Effector memory CD8-positive, alpha-beta T cell (primary cell): ENCODE measurements around the gene OR4D2.
A peak's percentile ranks its signal among the peaks of the same experiment; 100 is the strongest.

ENCODE experiments used
- ATAC-seq: fragments of 150-1000 bp; cut with Tn5 transposase; replicated peaks from 2 replicates; pipeline ENCODE4 v1.10.0; 2021; ENCODE audit warnings: mild to moderate bottlenecking, moderate library complexity
- DNase-seq, 3 experiments: peaks; one replicate each; pipeline ENCODE4 v3.0.0; 2021
- H3K27ac Mint-ChIP-seq, 2 donors: one replicate each; pipeline ENCODE4 v1.8.0; 2022; ENCODE audit warnings: mild to moderate bottlenecking in 2 of 2, mixed read lengths in 2 of 2, moderate library complexity in 2 of 2
- H3K27me3 Mint-ChIP-seq, 2 donors: one replicate each; pipeline ENCODE4 v1.8.0; 2022; ENCODE audit warnings: mixed read lengths in 2 of 2
- H3K36me3 Mint-ChIP-seq: one replicate; pipeline ENCODE4 v1.8.0; 2022; ENCODE audit warnings: mild to moderate bottlenecking, moderate library complexity, mixed read lengths; ENCODE audit not compliant: insufficient read depth
- H3K4me1 Mint-ChIP-seq, 2 donors: one replicate each; pipeline ENCODE4 v1.8.0; 2022; ENCODE audit warnings: low read depth in 2 of 2, mixed read lengths in 2 of 2
- H3K4me3 Mint-ChIP-seq, 2 donors: one replicate each; pipeline ENCODE4 v1.8.0; 2022; ENCODE audit warnings: mild to moderate bottlenecking in 2 of 2, mixed read lengths in 2 of 2, moderate library complexity in 2 of 2
- H3K9me3 Mint-ChIP-seq, 2 donors: one replicate each; pipeline ENCODE4 v1.8.0; 2022; ENCODE audit warnings: mixed read lengths in 2 of 2

The OR4D2 gene

GRCh38 chr17:58202859-58203258, 36.1 kb downstream of the OR4D2 start:
- Mint-ChIP-seq H3K4me3 (no peak overlapping the region), H3K36me3 (no peaks in the 10 kb centered on the region), H3K9me3 (no peaks in the 10 kb centered on the region), H3K27ac (peak overlapping the region in 1 of 2 donors; percentile 55), H3K4me1 (peaks cover 2 to 4% of the 10 kb centered on the region in 2 donors), H3K27me3 (peaks cover 14 to 27% of the 10 kb centered on the region in 2 donors)
- DNase-seq (no peak), ATAC-seq (no peak)

DNA sequence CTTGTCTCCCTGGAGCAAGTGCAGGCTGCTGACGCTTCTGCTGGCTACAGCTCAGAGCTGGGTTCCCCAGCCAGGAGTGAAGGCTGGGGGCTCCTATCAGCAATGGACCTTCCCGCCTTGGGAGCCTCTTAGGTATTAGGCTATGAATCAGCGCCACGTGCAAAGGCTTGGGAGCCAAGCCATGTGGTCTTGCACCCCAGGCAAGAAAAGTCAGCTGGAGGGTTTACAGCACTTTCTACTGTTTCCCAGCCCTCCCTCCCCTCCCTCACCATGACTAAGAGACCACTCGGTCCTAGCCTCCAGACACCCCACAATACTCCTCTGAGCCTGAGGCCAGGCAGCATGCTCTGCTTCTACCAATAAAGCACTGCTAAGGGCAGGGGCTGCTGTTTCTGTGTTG, 38.0 kb downstream of the OR4D2 start:
- DNase-seq, result no peak
- no peaks in the 10 kb centered on the region for H3K9me3 Mint-ChIP-seq
- peaks cover 5 to 8% of the 10 kb centered on the region in 2 donors for H3K27me3 Mint-ChIP-seq
- no peaks in the 10 kb centered on the region for H3K36me3 Mint-ChIP-seq
- peaks cover 2 to 4% of the 10 kb centered on the region in 2 donors for H3K4me1 Mint-ChIP-seq
- no peak for ATAC-seq
- H3K4me3 Mint-ChIP-seq, result no peak overlapping the region
- no peak overlapping the region for H3K27ac Mint-ChIP-seq

DNA sequence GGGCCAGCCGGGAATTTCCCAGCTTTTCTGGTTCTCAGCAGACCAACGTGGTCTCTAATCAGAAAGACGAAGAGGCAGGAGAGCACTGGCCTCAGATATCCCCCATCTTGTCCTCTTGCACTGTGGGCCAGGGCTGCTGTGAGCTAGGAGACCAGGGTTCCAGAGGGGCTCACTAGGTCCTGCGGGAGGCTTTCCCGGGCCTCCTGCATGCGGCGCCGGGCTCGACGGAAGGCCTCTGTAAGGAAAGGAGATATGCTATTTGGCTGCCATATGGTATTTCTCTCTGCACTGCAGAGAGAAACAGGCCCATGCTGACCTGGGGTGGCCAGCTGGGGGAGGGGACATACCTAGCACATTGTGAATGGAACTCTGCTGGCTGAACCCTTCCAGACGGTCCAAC, 39.2 kb downstream of the OR4D2 start:
- H3K4me1 Mint-ChIP-seq, result no peaks in the 10 kb centered on the region
- ATAC-seq, result no peak
- no peak for DNase-seq
- no peak overlapping the region for H3K27ac Mint-ChIP-seq
- no peaks in the 10 kb centered on the region for H3K36me3 Mint-ChIP-seq
- H3K4me3 Mint-ChIP-seq, result no peak overlapping the region
- H3K9me3 Mint-ChIP-seq, result no peaks in the 10 kb centered on the region
- no peaks in the 10 kb centered on the region for H3K27me3 Mint-ChIP-seq

- Mint-ChIP-seq H3K27ac (no peak overlapping the region), H3K36me3 (peaks cover 3% of the 10 kb centered on the region), H3K27me3 (no peaks in the 10 kb centered on the region), H3K9me3 (no peaks in the 10 kb centered on the region), H3K4me3 (no peak overlapping the region), H3K4me1 (no peaks in the 10 kb centered on the region)
- no peak for ATAC-seq
- no peak for DNase-seq
These were observed 40.7 kb downstream of the OR4D2 start for GRCh38 chr17:58207451-58207850.

DNA sequence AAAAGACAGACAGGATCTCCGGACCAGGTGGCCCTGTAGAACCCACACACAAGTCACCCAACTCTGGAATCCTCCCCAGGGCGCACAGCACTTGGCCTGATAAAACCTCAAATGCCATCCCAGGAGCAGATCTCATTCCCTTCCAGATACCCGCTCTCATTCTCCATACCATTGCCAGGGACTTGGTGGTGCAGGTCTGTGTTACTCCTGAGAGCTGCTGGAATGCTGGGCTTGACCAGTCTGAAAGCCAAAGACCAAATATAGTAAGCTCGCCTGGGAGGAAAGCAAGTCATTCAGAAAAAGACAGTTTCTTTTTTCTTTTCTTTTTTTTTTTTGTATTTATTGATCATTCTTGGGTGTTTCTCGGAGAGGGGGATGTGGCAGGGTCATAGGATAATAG, 41.6 kb downstream of the OR4D2 start:
- H3K4me3 Mint-ChIP-seq, result no peak overlapping the region
- DNase-seq (no peak), ATAC-seq (no peak)
- H3K4me1 Mint-ChIP-seq, result no peaks in the 10 kb centered on the region
- no peaks in the 10 kb centered on the region for H3K27me3 Mint-ChIP-seq
- H3K27ac Mint-ChIP-seq, result no peak overlapping the region
- peaks cover 4% of the 10 kb centered on the region for H3K36me3 Mint-ChIP-seq
- H3K9me3 Mint-ChIP-seq, result no peaks in the 10 kb centered on the region

GRCh38 chr17:58210922-58211321, 44.1 kb downstream of the OR4D2 start:
- Mint-ChIP-seq H3K4me1 (no peaks in the 10 kb centered on the region), H3K27ac (no peak overlapping the region), H3K36me3 (peaks cover 6% of the 10 kb centered on the region), H3K27me3 (no peaks in the 10 kb centered on the region), H3K9me3 (no peaks in the 10 kb centered on the region), H3K4me3 (no peak overlapping the region)
- no peak for DNase-seq
- no peak for ATAC-seq

GRCh38 chr17:58215685-58216084, 48.9 kb downstream of the OR4D2 start:
- no peak for DNase-seq
- Mint-ChIP-seq H3K4me1 (peaks cover 13% of the 10 kb centered on the region in 2 donors), H3K36me3 (peaks cover 26% of the 10 kb centered on the region), H3K9me3 (no peaks in the 10 kb centered on the region), H3K4me3 (no peak overlapping the region), H3K27me3 (no peaks in the 10 kb centered on the region), H3K27ac (no peak overlapping the region)
- ATAC-seq, result no peak

DNA sequence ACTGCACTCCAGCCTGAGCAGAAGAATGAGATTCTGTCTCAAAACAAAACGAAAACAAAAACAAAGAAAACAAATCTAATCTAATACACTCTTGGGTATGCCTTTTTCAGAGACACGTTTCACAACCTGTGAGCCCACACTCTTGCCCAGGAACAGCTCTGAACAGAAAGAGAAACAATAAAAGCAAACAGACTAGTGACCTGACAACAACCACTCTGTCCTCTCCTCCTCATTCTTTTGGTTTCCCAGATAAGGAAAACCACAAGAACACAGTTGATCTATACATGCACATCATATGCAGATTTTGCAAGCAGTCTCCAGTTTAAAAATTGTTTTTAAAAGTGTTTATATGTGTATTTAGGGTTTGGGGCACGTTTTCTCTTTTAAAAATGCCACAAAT, 51.0 kb downstream of the OR4D2 start:
- DNase-seq, result no peak
- no peak for ATAC-seq
- H3K27me3 Mint-ChIP-seq, result no peaks in the 10 kb centered on the region
- H3K4me3 Mint-ChIP-seq, result peak overlapping the region; percentile 88 to 91
- H3K9me3 Mint-ChIP-seq, result no peaks in the 10 kb centered on the region
- H3K27ac Mint-ChIP-seq, result peak overlapping the region; percentile 97
- H3K36me3 Mint-ChIP-seq, result peaks cover 22% of the 10 kb centered on the region
- peaks cover 13 to 14% of the 10 kb centered on the region in 2 donors for H3K4me1 Mint-ChIP-seq

DNA sequence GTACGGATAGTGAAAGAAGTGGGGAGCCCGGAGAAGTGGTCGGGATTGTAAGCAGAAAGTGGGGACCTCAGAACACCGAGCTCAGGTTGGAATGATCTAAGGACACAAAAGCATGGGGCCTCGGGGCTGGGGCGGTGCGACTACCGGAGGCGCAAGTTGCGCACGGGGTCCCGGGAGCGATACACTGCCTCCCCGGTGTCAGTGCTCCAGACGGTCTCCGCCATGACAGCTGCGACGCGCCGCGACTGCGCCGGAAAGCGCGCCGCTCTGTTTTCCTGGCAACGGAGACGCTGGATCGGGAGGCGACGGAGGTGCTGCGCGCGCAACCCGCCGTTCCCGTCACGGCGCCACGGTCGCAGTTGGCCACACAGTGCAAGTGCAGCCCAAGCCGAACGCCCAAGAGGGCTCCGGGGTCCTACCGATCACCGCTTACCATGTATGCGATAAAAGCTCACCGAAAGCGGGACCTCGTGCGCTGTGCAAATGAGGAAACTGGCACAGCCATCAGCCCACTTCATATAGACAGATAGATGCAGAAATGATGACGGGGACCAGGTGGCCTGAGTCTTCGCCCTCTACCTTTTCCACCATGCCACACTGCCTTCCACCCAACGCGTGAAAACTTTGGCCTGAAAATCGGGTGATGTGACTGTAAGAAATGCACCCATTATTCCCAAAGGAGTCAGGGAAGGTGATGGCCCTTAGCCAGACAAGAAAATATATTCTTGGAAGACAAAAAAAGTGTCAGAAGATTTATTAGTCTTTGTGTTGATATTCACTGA, 52.4 kb downstream of the OR4D2 start, which contains the start of gene MKS1:
Gene MKS1 (minus strand): TSS at position 249 of the 782 bp plus-strand sequence. CDS start 25 bp downstream, at position 224.
- peak; percentile 94 for ATAC-seq
- peak within 1 kb of the TSS; percentile 88 to 91 for H3K4me3 Mint-ChIP-seq

GRCh38 chr17:58219789-58220183, 53.0 kb downstream of the OR4D2 start:
- no peak for DNase-seq
- peaks cover 13 to 14% of the 10 kb centered on the region in 2 donors for H3K4me1 Mint-ChIP-seq
- H3K27ac Mint-ChIP-seq, result peak overlapping the region; percentile 97
- peak overlapping the region; percentile 88 to 91 for H3K4me3 Mint-ChIP-seq
- no peaks in the 10 kb centered on the region for H3K9me3 Mint-ChIP-seq
- H3K36me3 Mint-ChIP-seq, result peaks cover 22% of the 10 kb centered on the region
- ATAC-seq, result no peak
- H3K27me3 Mint-ChIP-seq, result peaks cover 0 to 8% of the 10 kb centered on the region in 2 donors

More for the DNA sequence above, 52.4 kb downstream of the OR4D2 start, which contains the start of gene MKS1:
- Mint-ChIP-seq H3K4me1 (peaks cover 13 to 14% of the 10 kb centered on the region in 2 donors), H3K9me3 (no peaks in the 10 kb centered on the region), H3K36me3 (peaks cover 22% of the 10 kb centered on the region), H3K27ac (peak within 1 kb of the TSS; percentile 97), H3K27me3 (peaks cover 0 to 4% of the 10 kb centered on the region in 2 donors)
- peak; percentile 93 to 95 (median 94) for DNase-seq
